Testis (tissue), 3 donors: Measurements from ENCODE around the gene FOXC2. TPM values are rescaled to one million over a fixed set of nuclear protein-coding genes. Genes with fewer than 3 reads are reported as not detected.

Source experiments
- DNase-seq: peaks from one replicate; pipeline ENCODE4 v3.0.0-alpha.2; 2019
- H3K27ac ChIP-seq, 2 donors: fragments of 200-600 bp; sonication (generic); one replicate each; pipeline ENCODE4 v1.5.1; 2019
- H3K27me3 ChIP-seq: fragments of 200-600 bp; sonication (generic); one replicate; pipeline ENCODE4 v1.5.1; 2019
- H3K36me3 ChIP-seq: fragments of 200-600 bp; sonication (generic); one replicate; pipeline ENCODE4 v1.5.1; 2017; ENCODE audit warnings: low read depth; ENCODE audit errors: missing control alignments
- H3K4me1 ChIP-seq: fragments of 200-600 bp; sonication (generic); one replicate; pipeline ENCODE4 v1.5.1; 2019
- H3K4me3 ChIP-seq, 2 donors: fragments of 200-600 bp; sonication (generic); one replicate each; pipeline ENCODE4 v1.5.1; 2017 to 2019
- H3K9me3 ChIP-seq: fragments of 200-600 bp; sonication (generic); one replicate; pipeline ENCODE4 v1.5.1; 2017
- POLR2A ChIP-seq: fragments of 450-650 bp; IDR thresholded peaks from one replicate; pipeline ENCODE4 v1.6.1; 2017; ENCODE audit warnings: antibody characterized with exemption, mild to moderate bottlenecking, moderate library complexity
- WGBS, 2 donors: methylation state at CpG; one replicate each; pipeline ENCODE4 v1.1.5; 2018; 5-methylcytosine and 5-hydroxymethylcytosine counted together
- intact Hi-C: fragments of 100-400 bp; cut with DNase I; formaldehyde crosslinking; loops from one replicate; pipeline ENCODE4 v1.15.1; 2023; ENCODE audit warnings: low total_unique reads
- polyA plus RNA-seq: library from polyadenylated mRNA; stranded (reverse); fragments of 350-450 nt; fragmentation: Illumina TruSeq; extraction: RNeasy Lipid Tissue Mini Kit (QIAGEN cat#74804); gene quantifications from one replicate; pipeline ENCODE4 v1.2.3, GENCODE V29; 2014; ENCODE audit warnings: low read depth, low replicate concordance; ENCODE audit not compliant: insufficient read depth
- total RNA-seq, 2 donors: library from RNA; depleted of rRNA; stranded (reverse); fragments of >200 nt; gene quantifications; one replicate each; pipeline ENCODE4 v1.2.3, GENCODE V29; 2016
- TF ChIP-seq, protein P1 (sequence below), 3 experiments: fragments of 450-650 bp in 2 of 3; fragments of 200-600 bp in 1 of 3; sonication (generic) in 1 of 3; IDR thresholded peaks; one replicate each; pipeline ENCODE4 v1.5.1; 2016 to 2019; ENCODE audit warnings: antibody characterized with exemption in 3 of 3, mild to moderate bottlenecking in 2 of 3, moderate library complexity in 1 of 3

The FOXC2 gene
- total and polyA plus RNA-seq, 3 donors from 2014 or later: 3.9 to 11.2 (median 7.6) TPM

GRCh38 chr16:86549893-86550190 lies 16.8 kb upstream of the FOXC2 start:
- Histone ChIP-seq H3K36me3 (no peaks in the 10 kb centered on the region), H3K9me3 (no peaks in the 10 kb centered on the region), H3K4me1 (peaks cover 7% of the 10 kb centered on the region), H3K27me3 (no peaks in the 10 kb centered on the region), H3K4me3 (no peak overlapping the region), H3K27ac (no peak overlapping the region)
- 95 to 100% methylated on average over 1 to 7 of the region's 7 CpGs for WGBS, 2 donors
- intact Hi-C loops: no loop called here
- TF ChIP-seq POLR2A: no peak
- TF ChIP-seq, protein P1, sequence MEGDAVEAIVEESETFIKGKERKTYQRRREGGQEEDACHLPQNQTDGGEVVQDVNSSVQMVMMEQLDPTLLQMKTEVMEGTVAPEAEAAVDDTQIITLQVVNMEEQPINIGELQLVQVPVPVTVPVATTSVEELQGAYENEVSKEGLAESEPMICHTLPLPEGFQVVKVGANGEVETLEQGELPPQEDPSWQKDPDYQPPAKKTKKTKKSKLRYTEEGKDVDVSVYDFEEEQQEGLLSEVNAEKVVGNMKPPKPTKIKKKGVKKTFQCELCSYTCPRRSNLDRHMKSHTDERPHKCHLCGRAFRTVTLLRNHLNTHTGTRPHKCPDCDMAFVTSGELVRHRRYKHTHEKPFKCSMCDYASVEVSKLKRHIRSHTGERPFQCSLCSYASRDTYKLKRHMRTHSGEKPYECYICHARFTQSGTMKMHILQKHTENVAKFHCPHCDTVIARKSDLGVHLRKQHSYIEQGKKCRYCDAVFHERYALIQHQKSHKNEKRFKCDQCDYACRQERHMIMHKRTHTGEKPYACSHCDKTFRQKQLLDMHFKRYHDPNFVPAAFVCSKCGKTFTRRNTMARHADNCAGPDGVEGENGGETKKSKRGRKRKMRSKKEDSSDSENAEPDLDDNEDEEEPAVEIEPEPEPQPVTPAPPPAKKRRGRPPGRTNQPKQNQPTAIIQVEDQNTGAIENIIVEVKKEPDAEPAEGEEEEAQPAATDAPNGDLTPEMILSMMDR (IDR thresholded peaks at IDR 0.05): no peak
- no peak for DNase-seq

DNA sequence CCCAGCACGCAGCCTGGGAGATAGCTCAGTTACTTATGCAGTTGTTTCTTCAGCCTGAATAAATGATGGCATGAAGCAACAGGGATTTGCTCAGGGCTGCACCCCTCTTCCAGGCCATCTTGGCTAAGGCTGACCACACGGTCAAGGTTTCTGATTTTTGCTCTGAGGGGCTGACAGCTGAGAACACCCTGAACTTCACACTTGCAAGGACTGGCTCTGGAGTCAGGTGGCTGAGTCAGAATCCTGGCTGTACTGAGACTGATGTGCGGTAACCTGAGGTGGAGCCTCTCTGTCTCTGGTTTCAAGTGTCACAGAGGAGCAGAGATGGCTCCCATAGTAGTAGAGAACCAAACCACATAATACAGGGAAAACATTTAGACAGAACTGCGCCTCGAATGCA lies 16.3 kb upstream of the FOXC2 start:
- Histone ChIP-seq H3K9me3 (no peaks in the 10 kb centered on the region), H3K27ac (no peak overlapping the region), H3K4me3 (no peak overlapping the region), H3K4me1 (peaks cover 7% of the 10 kb centered on the region), H3K27me3 (no peaks in the 10 kb centered on the region), H3K36me3 (no peaks in the 10 kb centered on the region)
- TF ChIP-seq, protein P1 (IDR thresholded peaks at IDR 0.05): no peak
- TF ChIP-seq POLR2A: no peak
- no peak for DNase-seq
- 96% methylated on average over 4 to 5 of the region's 5 CpGs for WGBS, 2 donors
- intact Hi-C loops: no loop called here

GRCh38 chr16:86553356-86553755 lies 13.3 kb upstream of the FOXC2 start:
- H3K4me1 ChIP-seq: peaks cover 24% of the 10 kb centered on the region
- H3K4me3 ChIP-seq: peak overlapping the region in 1 of 2 donors; percentile 23
- no peaks in the 10 kb centered on the region for H3K27me3 ChIP-seq
- WGBS, 2 donors: 79% methylated on average over 22 of the region's 22 CpGs; no CpG with 5 or more reads in 1 of the 2 donors
- DNase-seq: no peak
- intact Hi-C loops: no loop called here
- no peak for TF ChIP-seq POLR2A
- TF ChIP-seq, protein P1 (IDR thresholded peaks at IDR 0.05): no peak
- no peaks in the 10 kb centered on the region for H3K36me3 ChIP-seq
- no peak overlapping the region for H3K27ac ChIP-seq
- no peaks in the 10 kb centered on the region for H3K9me3 ChIP-seq

GRCh38 chr16:86554599-86554916 lies 12.1 kb upstream of the FOXC2 start:
- intact Hi-C loops: no loop called here
- peaks cover 26% of the 10 kb centered on the region for H3K4me1 ChIP-seq
- H3K27me3 ChIP-seq: no peaks in the 10 kb centered on the region
- no peaks in the 10 kb centered on the region for H3K36me3 ChIP-seq
- peak overlapping the region; percentile 86 to 89 for H3K4me3 ChIP-seq
- peak overlapping the region; percentile 84 to 86 for H3K27ac ChIP-seq
- TF ChIP-seq, protein P1 (IDR thresholded peaks at IDR 0.05): no peak
- TF ChIP-seq POLR2A: no peak
- DNase-seq: no peak
- 6 to 9% methylated on average over 6 to 10 of the region's 10 CpGs for WGBS, 2 donors
- no peaks in the 10 kb centered on the region for H3K9me3 ChIP-seq

DNA sequence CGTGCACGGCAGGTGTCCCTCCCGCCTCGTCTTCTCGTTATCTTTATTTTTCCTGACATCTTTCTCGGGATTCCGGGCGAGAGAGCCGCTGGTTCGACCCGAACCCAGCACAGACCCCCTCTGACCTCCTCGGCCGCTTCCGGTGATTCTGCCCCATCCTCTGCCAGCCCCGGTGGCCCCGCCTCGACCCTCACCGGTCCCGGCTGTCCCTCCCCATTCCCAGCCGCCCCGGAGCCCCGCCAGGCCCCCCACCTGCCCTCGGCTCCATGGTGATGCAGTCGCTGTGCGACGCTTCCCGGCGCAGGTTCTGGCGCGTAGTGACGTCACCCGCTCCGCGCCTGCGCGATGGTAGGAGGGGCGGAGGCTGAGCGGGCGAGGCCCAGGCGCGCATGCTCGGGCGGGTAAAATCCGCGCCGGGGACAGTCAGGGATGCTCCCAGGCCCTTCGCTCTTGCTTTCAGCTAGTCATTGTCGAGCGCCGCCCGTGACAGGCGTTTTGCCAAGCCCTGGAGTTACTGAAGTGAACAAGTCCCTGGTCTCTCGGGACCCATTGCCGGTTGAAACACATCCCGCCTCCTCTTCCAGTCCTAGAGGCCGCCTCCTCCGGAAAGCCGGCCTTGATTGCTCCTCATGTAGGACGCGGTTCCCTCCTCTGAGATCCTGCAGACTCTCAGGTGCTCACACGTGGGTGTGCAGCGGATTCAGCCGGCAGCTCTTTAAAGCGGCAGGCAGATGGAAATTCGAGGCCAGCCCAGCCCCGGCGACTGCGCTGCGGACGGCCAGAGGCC lies 11.5 kb upstream of the FOXC2 start, which contains the start of gene MTHFSD:
TSS of gene MTHFSD (minus strand) at position 319 of the 787 bp plus-strand sequence. CDS start at position 268, 51 bp downstream.
- peak; percentile 15 for TF ChIP-seq POLR2A
- TF ChIP-seq, protein P1 (IDR thresholded peaks at IDR 0.05): no peak
- Histone ChIP-seq H3K27ac (peak within 1 kb of the TSS; percentile 84 to 86), H3K4me1 (peaks cover 26% of the 10 kb centered on the region), H3K4me3 (peak within 1 kb of the TSS; percentile 86 to 89), H3K27me3 (no peaks in the 10 kb centered on the region), H3K36me3 (no peaks in the 10 kb centered on the region), H3K9me3 (no peaks in the 10 kb centered on the region)
- WGBS, 2 donors: 2 to 3% methylated on average over 36 to 70 of the region's 70 CpGs
- peak; percentile 92 for DNase-seq
- intact Hi-C loops: no loop called here
